GM12864 (cell line): ENCODE results near the gene INPP4B.

Source experiments
- DNase-seq: peaks from one replicate; pipeline ENCODE4 v3.0.0-alpha.2; 2011; ENCODE audit warnings: low read depth
- H3K4me3 ChIP-seq: 2 replicates; pipeline ENCODE4 v1.5.1; 2011; ENCODE audit warnings: mild to moderate bottlenecking, low read depth, low read length, control low read depth
- CTCF ChIP-seq: IDR thresholded peaks from 2 replicates; pipeline ENCODE4 v1.5.1; 2011; ENCODE audit warnings: low read depth, mild to moderate bottlenecking, moderate library complexity, low read length, control low read depth, inconsistent platforms; ENCODE audit errors: missing control alignments

Gene INPP4B

GRCh38 chr4:141977433-141977832 is 868.7 kb downstream of the INPP4B start:
- DNase-seq: peak; percentile 0
- no peak for TF ChIP-seq CTCF
- H3K4me3 ChIP-seq: no peak overlapping the region
